B cell (primary cell): Measurements from ENCODE around the gene SPOCK1. TPM values are rescaled to one million over a fixed set of nuclear protein-coding genes. Genes with fewer than 3 reads are reported as not detected.

Experiments used
- ATAC-seq: fragments of 200-7000 bp; cut with Tn5 transposase; one replicate; pipeline ENCODE4 v1.10.0; 2021; ENCODE audit warnings: low read depth, mild to moderate bottlenecking, moderate number of reproducible peaks, moderate library complexity
- CTCF ChIA-PET: fragments of 350-600 bp; sonication (Branson Sonifier 250); formaldehyde crosslinking; loops from one replicate; lab custom pipeline; 2021; ENCODE audit warnings: antibody characterized with exemption, inconsistent platforms; lab: Charles Lee
- POLR2A ChIA-PET: fragments of 350-600 bp; sonication (Branson Sonifier 250); formaldehyde crosslinking; loops from one replicate; lab custom pipeline; 2021; ENCODE audit warnings: antibody characterized with exemption; lab: Charles Lee
- DNase-seq: peaks from one replicate; pipeline ENCODE4 v3.0.0; 2013
- H2AFZ ChIP-seq: 2 replicates; pipeline ENCODE4 v1.6.1; 2012; ENCODE audit warnings: mild to moderate bottlenecking, low read depth, low read length; ENCODE audit not compliant: insufficient read depth, poor library complexity, severe bottlenecking
- H3K27ac ChIP-seq, 2 donors: 1 replicate in 1 of 2; 2 replicates in 1 of 2; pipeline ENCODE4 v1.5.1; 2012 to 2013; ENCODE audit warnings: low read length in 2 of 2, mild to moderate bottlenecking in 2 of 2, moderate library complexity in 1 of 2
- H3K27me3 ChIP-seq, 4 experiments: fragments of 200-600 bp in 1 of 4; sonication (generic) in 1 of 4; replicated peaks in 1 of 4; 1 replicate in 2 of 4; 2 replicates in 2 of 4; pipeline versions ENCODE4 v1.6.1 to v1.7.0; 2013 to 2016; ENCODE audit warnings: low read length in 3 of 4, mild to moderate bottlenecking in 2 of 4, mixed read lengths in 1 of 4, moderate library complexity in 1 of 4; ENCODE audit not compliant: insufficient read depth in 4 of 4, control insufficient read depth in 3 of 4; ENCODE audit errors: control extremely low read depth in 1 of 4
- H3K36me3 ChIP-seq, 2 experiments: replicated peaks in 1 of 2; 1 replicate in 1 of 2; 2 replicates in 1 of 2; pipeline versions ENCODE4 v1.6.1 to v1.7.1; 2013; ENCODE audit warnings: low read length in 1 of 2; ENCODE audit not compliant: insufficient read depth in 2 of 2, control insufficient read depth in 1 of 2; ENCODE audit errors: control extremely low read depth in 1 of 2, extremely low read depth in 1 of 2
- H3K4me1 ChIP-seq, 2 donors: fragments of 200-600 bp in 1 of 2; sonication (generic) in 1 of 2; 1 replicate in 1 of 2; 2 replicates in 1 of 2; pipeline versions ENCODE4 v1.5.1 to v1.6.1; 2013 to 2017; ENCODE audit warnings: low read length in 2 of 2; ENCODE audit not compliant: control insufficient read depth in 2 of 2, insufficient read depth in 2 of 2
- H3K4me2 ChIP-seq: replicated peaks from 2 replicates; pipeline ENCODE3; 2012; ENCODE audit warnings: mild to moderate bottlenecking, low read depth, low read length; ENCODE audit not compliant: poor library complexity, severe bottlenecking
- H3K4me3 ChIP-seq, 5 experiments: fragments of 200-600 bp in 1 of 5; sonication (generic) in 1 of 5; 1 replicate in 3 of 5; 2 replicates in 2 of 5; pipeline versions ENCODE4 v1.5.1 to v1.7.0; 2011 to 2016; ENCODE audit warnings: low read length in 4 of 5, mild to moderate bottlenecking in 4 of 5, low read depth in 2 of 5, control low read depth in 1 of 5, moderate library complexity in 1 of 5; ENCODE audit not compliant: insufficient read depth in 1 of 5; ENCODE audit errors: control extremely low read depth in 1 of 5, extremely low read depth in 1 of 5
- H3K79me2 ChIP-seq: fragments of 200-600 bp; sonication (generic); one replicate; pipeline ENCODE4 v1.6.0; 2016; ENCODE audit warnings: low read length; ENCODE audit not compliant: control insufficient read depth, insufficient read depth
- H3K9ac ChIP-seq: fragments of 200-600 bp; sonication (generic); 2 replicates; pipeline ENCODE4 v1.6.1; 2017; ENCODE audit warnings: mild to moderate bottlenecking, low read length, moderate library complexity
- H3K9me3 ChIP-seq, 3 donors: one replicate each; pipeline versions ENCODE4 v1.6.1 to v1.7.1; 2013; ENCODE audit warnings: low read length in 2 of 3; ENCODE audit not compliant: control insufficient read depth in 2 of 3, insufficient read depth in 1 of 3; ENCODE audit errors: control extremely low read depth in 1 of 3
- H4K20me1 ChIP-seq: 2 replicates; pipeline ENCODE4 v1.6.0; 2012; ENCODE audit warnings: mild to moderate bottlenecking, low read length; ENCODE audit not compliant: insufficient read depth, control insufficient read depth, poor library complexity, severe bottlenecking
- H3K27ac Mint-ChIP-seq: one replicate; pipeline ENCODE4 v1.8.0; 2021; ENCODE audit warnings: mixed read lengths
- H3K27me3 Mint-ChIP-seq: one replicate; pipeline ENCODE4 v1.8.0; 2021; ENCODE audit warnings: mixed read lengths
- H3K4me1 Mint-ChIP-seq: one replicate; pipeline ENCODE4 v1.8.0; 2021; ENCODE audit warnings: mixed read lengths
- H3K4me3 Mint-ChIP-seq: one replicate; pipeline ENCODE4 v1.8.0; 2021; ENCODE audit warnings: mixed read lengths
- H3K9me3 Mint-ChIP-seq: one replicate; pipeline ENCODE4 v1.8.0; 2022; ENCODE audit warnings: mixed read lengths; ENCODE audit not compliant: insufficient read depth
- CTCF ChIP-seq: fragments of 200-600 bp; IDR thresholded peaks from one replicate; pipeline ENCODE4 v1.8.0; 2022; ENCODE audit warnings: antibody characterized with exemption, mild to moderate bottlenecking
- EZH2 ChIP-seq: IDR thresholded peaks from 2 replicates; pipeline ENCODE4 v1.6.1; 2012; ENCODE audit warnings: borderline replicate concordance, low read depth, mild to moderate bottlenecking, moderate library complexity, low read length; ENCODE audit not compliant: insufficient read depth, poor library complexity, severe bottlenecking
- WGBS: methylation state at CpG from one replicate; pipeline ENCODE4 v1.1.5; 2013; ENCODE audit warnings: missing lambda C conversion rate; ENCODE audit not compliant: insufficient coverage; 5-methylcytosine and 5-hydroxymethylcytosine counted together
- intact Hi-C: fragments of 100-400 bp; cut with micrococcal nuclease; formaldehyde crosslinking; loops from one replicate; pipeline ENCODE4 v1.10.0; 2022
- polyA plus RNA-seq: library from polyadenylated mRNA; depleted of rRNA; stranded (reverse); fragments of >200 nt; gene quantifications from 2 replicates; pipeline ENCODE4 v1.2.3, GENCODE V29; 2012
- total RNA-seq, 2 donors: library from RNA; stranded (reverse); fragments of 120-200 nt in 1 of 2; gene quantifications; 1 replicate in 1 of 2; 2 replicates in 1 of 2; pipeline versions ENCODE4 v1.2.3 to v1.2.4, GENCODE V29; 2013 to 2022

The SPOCK1 gene
- total and polyA plus RNA-seq, 2 donors (not counting 1 experiment from before 2014, with no cell fraction given): not detected

- H3K27me3 Mint-ChIP-seq: peaks cover 26% of the 10 kb centered on the region
- H3K27ac Mint-ChIP-seq: no peak overlapping the region
- 83% methylated on average over 2 of the region's 4 CpGs for WGBS
- ChIA-PET CTCF (no interaction called here), POLR2A (no interaction called here)
- intact Hi-C loops: no loop called here
- Histone ChIP-seq H3K9me3 (no peaks in the 10 kb centered on the region), H3K36me3 (no peaks in the 10 kb centered on the region), H3K9ac (no peak overlapping the region), H3K79me2 (no peaks in the 10 kb centered on the region), H3K4me2 (no peak overlapping the region), H3K27me3 (no peaks in the 10 kb centered on the region), H3K4me1 (no peaks in the 10 kb centered on the region), H4K20me1 (no peaks in the 10 kb centered on the region), H2AFZ (no peak overlapping the region), H3K4me3 (no peak overlapping the region), H3K27ac (no peak overlapping the region)
- DNase-seq (no peak), ATAC-seq (no peak)
- TF ChIP-seq EZH2 (no peak), CTCF (no peak)
- no peaks in the 10 kb centered on the region for H3K9me3 Mint-ChIP-seq
- no peak overlapping the region for H3K4me3 Mint-ChIP-seq
- H3K4me1 Mint-ChIP-seq: no peaks in the 10 kb centered on the region
These were observed 36.2 kb downstream of the SPOCK1 start for GRCh38 chr5:137462816-137463520.

GRCh38 chr5:137462265-137462590, 36.9 kb downstream of the SPOCK1 start:
- no peak for TF ChIP-seq EZH2
- TF ChIP-seq CTCF: no peak
- WGBS: 71% methylated on average over 5 of the region's 5 CpGs
- peaks cover 23% of the 10 kb centered on the region for H3K27me3 Mint-ChIP-seq
- ChIA-PET POLR2A (no interaction called here), CTCF (no interaction called here)
- H3K36me3 ChIP-seq: no peaks in the 10 kb centered on the region
- H3K4me3 Mint-ChIP-seq: no peak overlapping the region
- H3K9me3 Mint-ChIP-seq: no peaks in the 10 kb centered on the region
- no peak overlapping the region for H3K9ac ChIP-seq
- no peak overlapping the region for H2AFZ ChIP-seq
- H3K27ac ChIP-seq: no peak overlapping the region
- no peak overlapping the region for H3K27ac Mint-ChIP-seq
- no peak overlapping the region for H3K4me3 ChIP-seq
- H3K79me2 ChIP-seq: no peaks in the 10 kb centered on the region
- H3K9me3 ChIP-seq: no peaks in the 10 kb centered on the region
- DNase-seq (no peak), ATAC-seq (no peak)
- no peaks in the 10 kb centered on the region for H3K4me1 Mint-ChIP-seq
- intact Hi-C loops: no loop called here
- no peak overlapping the region for H3K4me2 ChIP-seq
- no peaks in the 10 kb centered on the region for H4K20me1 ChIP-seq
- no peaks in the 10 kb centered on the region for H3K4me1 ChIP-seq
- H3K27me3 ChIP-seq: no peaks in the 10 kb centered on the region
